Body of pancreas (tissue), 4 donors: ENCODE measurements around the gene FAM199X.

Experiments used
- CTCF ChIP-seq, 7 experiments: fragments of 450-650 bp in 4 of 7; fragments of 200-600 bp in 3 of 7; sonication (generic) in 3 of 7; IDR thresholded peaks; one replicate each; pipeline ENCODE4 v1.5.1; 2016 to 2019; ENCODE audit warnings: antibody characterized with exemption in 7 of 7
- POLR2A ChIP-seq, 3 donors: fragments of 450-650 bp; IDR thresholded peaks; one replicate each; pipeline ENCODE4 v1.6.1; 2016; ENCODE audit warnings: antibody characterized with exemption in 3 of 3, mild to moderate bottlenecking in 2 of 3

- TF ChIP-seq CTCF (IDR thresholded peaks at IDR 0.05) (peak; percentile 51 to 82 (median 65)), POLR2A (IDR thresholded peaks at IDR 0.05) (no peak)
Observed at GRCh38 chrX:104136241-104137019, 29.8 kb upstream of the FAM199X start.
